NK-92 (cell line): Measurements from ENCODE around the gene IPO5.

Experiments used
- DNase-seq: peaks from one replicate; lab custom pipeline; 2025; ENCODE audit not compliant: unreplicated experiment; lab: John Stamatoyannopoulos, UW

The IPO5 gene

DNA sequence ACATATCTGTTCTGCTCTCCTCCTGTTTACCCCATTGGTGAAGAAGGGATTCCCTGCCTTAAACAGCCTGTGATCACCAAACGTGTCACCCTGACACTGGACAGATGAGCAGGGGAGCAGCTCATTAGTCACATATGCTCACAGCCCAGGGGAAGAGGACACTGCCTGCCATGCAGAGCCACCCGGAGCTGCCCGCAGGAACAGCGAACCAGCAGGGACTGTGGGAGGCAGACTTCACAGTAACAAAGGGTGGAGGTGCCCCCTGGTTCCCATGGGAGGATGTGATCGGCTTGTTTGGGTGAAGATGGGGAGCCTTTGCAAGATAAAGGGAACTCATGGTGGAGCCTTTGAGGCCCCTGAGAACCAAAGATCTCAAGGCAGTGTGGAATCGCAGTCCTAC is 100.8 kb downstream of the IPO5 start:
- DNase-seq, result no peak

DNA sequence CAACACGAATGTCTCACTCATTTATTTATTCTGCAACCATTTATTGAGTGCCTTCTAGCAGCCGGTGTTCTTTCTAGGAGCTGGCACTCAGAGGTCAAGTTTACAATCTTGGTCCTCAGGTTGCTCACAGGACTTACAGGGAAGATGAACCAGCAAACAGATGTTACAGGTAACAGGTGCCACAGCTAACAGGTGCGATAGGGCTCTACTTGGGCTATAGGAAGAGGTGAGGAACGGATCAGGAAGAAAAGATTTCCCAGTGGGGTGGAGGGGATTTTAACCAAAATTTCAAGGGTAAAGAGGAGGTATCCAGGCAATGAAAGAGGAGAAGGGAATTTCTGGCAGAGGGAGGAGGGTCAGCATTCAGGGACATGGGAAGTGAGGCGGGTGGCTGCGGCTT is 102.1 kb downstream of the IPO5 start:
- DNase-seq, result no peak

DNA sequence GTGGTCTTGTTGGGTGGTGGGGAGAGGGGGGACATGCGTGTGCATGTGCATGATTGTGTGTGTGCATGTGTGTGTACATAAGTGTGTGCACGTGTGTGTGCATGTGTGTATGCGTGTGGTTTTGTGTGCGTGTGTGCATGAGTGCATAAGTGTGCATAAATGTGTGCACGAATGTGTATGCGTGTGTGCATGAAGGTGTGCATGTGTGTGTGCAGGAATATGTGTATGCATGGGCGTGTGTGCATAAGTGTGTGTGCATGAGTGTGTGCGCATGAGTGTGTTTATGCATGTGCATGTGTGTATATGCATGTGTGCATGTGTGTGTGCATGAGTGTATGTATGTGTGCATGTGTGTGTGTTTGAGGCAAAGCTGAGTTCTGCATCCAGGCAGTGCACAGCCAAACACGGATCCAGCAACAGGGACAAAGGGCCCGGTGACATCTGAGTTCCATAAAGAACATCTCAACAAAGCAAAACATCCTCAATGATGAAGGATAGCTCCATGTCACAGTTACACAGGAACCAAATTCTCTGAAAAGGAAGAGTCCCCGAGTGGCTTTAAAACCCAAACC is 103.5 kb downstream of the IPO5 start:
- DNase-seq, result no peak

DNA sequence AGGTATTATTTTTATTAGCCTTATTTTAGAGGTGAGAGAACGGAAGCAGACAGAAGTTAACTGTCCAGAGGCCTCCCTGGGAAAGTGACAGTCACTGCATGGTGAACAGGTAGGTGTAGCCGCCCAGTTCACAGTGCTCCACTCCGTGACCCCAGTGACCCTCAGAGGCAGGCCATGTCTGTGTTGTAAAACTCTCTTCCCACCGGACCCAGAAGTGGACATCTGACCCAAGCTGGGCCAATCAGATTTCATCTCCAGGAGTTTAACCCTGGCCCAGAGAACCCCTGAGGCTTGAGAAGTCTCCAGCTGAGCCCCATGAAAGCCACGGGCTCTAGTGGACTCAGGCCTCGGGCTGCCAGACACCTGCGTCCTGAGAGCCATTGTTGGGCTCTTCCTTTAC is 105.8 kb downstream of the IPO5 start:
- no peak for DNase-seq

DNA sequence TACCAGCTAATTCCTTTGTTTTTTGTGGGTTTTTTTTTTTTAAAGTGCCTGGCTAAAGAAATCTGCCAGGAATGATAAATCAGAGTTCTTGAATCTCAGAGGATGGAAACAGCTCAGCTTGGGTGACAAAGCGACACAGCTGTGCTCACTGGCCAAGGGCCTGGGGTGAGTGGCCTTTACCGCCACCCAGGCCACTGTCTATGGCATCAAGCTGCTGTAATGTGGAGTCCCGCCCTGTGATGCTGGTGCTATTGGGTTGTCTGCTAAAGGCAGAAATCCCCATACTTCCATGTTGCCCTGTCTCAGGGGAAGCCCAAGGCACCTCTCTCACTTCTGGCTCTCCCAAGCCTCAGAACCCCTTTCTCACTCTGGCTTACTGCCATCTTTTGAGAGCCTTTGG is 106.8 kb downstream of the IPO5 start:
- no peak for DNase-seq

DNA sequence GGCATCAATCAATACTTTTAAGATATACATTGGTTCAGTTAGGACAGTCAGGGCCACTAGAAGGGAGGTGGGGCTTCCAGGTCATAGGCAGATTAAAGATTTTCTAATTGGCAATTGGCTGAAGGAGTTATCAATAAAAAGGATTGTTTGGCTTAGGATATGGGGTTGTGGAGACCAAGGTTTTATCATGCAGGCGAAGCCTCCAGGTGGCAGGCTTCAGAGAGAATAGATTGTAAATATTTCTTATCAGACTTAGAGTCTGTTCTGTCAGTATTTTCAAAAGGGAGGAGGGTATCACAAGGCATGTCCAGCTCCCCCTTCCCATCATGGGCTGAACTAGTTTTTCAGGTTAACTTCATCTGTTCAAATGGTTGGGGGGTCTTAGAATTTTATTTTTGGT is 112.0 kb downstream of the IPO5 start:
- DNase-seq, result no peak

DNA sequence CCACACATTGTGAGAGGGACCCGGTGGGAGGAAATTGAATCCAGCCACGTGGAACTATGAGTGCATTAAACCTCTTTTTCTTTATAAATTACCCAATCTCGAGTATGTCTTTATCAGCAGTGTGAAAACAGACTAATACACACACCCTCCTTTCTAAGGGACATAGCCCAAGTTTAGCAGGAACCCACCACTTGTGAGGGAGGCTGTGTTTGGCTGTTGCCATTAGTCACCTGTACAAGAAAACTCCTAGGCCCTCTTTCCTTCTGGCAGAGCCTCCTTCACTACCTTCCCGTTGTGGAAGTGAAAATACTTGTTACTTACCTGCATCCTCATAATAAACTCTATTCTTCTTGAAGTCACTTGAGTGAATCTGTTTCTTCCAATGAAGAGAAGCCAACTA is 113.2 kb downstream of the IPO5 start:
- no peak for DNase-seq

DNA sequence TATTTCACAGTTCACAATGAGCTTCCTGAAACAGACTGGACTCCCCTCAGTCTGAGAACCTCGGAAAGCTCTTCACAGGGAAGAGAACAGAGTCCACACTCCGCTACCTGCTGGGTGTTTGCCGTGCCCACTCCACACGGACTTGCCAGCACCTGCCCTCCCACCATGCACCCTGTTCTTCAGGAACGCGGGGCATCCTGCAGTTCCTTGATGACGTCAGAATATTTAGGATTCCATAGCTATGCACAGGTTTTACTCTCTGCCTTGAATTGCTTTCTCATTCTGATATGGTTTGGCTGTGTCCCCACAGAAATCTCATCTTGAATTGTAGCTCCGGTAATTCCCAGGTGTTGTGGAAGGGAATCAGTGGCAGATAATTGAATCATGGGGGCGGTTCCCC is 115.0 kb downstream of the IPO5 start:
- no peak for DNase-seq

DNA sequence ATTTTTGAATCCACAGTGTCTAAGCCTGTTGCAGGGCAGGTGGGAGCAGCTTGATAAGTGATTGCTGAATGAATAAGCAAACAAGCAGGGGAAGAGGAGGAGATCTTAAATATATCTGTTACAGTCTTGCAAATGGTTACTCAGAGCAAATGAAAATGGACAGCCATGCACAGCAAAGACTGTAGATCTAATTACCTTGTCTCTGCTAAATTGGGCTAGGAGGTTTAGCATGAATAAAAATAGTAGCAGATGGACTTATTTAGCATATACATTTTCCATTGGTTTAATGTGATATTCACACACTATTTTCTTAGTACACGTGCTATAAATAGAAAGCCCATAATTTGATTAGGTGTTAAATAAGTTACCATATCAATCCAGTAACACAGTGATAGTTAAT is 116.5 kb downstream of the IPO5 start:
- DNase-seq, result no peak

DNA sequence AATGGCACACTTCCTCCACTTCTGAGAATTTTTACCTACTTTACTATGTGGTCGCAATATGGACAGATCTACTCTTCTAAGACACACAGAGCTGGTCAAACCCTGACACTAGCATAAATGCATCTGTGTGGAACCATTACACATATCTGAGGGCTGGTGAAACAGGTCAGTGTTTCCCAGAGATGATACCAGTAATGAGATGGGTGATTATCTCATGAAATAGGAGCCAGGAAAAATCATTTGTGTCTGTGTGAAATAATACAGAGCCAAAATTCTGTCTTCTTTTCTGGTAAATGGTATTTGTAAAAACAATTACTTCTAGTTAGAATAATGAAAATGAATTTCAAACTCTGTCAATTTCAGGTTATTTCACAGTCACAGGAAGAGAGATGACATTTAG is 117.8 kb downstream of the IPO5 start:
- no peak for DNase-seq

DNA sequence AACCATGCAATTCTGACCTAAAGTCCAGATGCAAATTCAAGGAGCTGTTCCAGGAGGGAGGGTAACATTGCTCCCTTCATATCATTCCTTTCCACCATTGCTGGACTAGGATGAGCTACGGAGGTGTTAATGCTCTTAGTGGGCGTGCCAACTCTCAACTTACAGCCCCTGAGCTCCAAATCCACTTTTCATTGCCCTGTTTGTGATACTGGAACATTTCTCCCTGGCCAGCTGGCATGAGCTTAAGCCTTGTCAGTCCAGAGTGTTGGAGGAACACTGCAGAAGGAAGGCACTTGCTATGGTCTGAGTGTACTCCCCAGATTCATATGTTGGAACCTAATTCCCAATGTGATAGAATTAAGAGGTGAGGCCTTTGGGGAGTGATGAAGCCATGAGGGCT is 119.0 kb downstream of the IPO5 start:
- no peak for DNase-seq
